Activated T-cell treated with anti-CD3 and anti-CD28 coated beads for 4 hours (primary cell): ENCODE results near the gene NIPSNAP3A.

Source experiments
- DNase-seq: peaks from one replicate; pipeline ENCODE4 v3.0.0-alpha.2; 2020

Gene NIPSNAP3A

GRCh38 chr9:104774831-104775573 lies 27.5 kb downstream of the NIPSNAP3A start:
- DNase-seq: no peak

GRCh38 chr9:104775574-104775936 lies 28.1 kb downstream of the NIPSNAP3A start:
- DNase-seq: no peak

GRCh38 chr9:104775976-104776375 lies 28.5 kb downstream of the NIPSNAP3A start:
- no peak for DNase-seq

- no peak for DNase-seq
Observed at GRCh38 chr9:104776797-104777196, 29.3 kb downstream of the NIPSNAP3A start.

- no peak for DNase-seq
Observed at GRCh38 chr9:104778802-104779201, 31.3 kb downstream of the NIPSNAP3A start.

- DNase-seq: no peak
Observed at GRCh38 chr9:104779334-104779733, 31.9 kb downstream of the NIPSNAP3A start.

GRCh38 chr9:104779946-104780535 lies 32.6 kb downstream of the NIPSNAP3A start:
- DNase-seq: no peak

- no peak for DNase-seq
Observed at GRCh38 chr9:104780796-104781395, 33.4 kb downstream of the NIPSNAP3A start.

GRCh38 chr9:104783588-104783987 lies 36.1 kb downstream of the NIPSNAP3A start:
- no peak for DNase-seq

- DNase-seq: no peak
Observed at GRCh38 chr9:104784098-104784497, 36.6 kb downstream of the NIPSNAP3A start.

- DNase-seq: no peak
Observed at GRCh38 chr9:104786293-104786692, 38.8 kb downstream of the NIPSNAP3A start.

GRCh38 chr9:104787306-104788015 lies 40.0 kb downstream of the NIPSNAP3A start:
- no peak for DNase-seq

GRCh38 chr9:104788251-104788650 lies 40.8 kb downstream of the NIPSNAP3A start:
- no peak for DNase-seq

- DNase-seq: no peak
Observed at GRCh38 chr9:104794070-104794469, 46.6 kb downstream of the NIPSNAP3A start.

GRCh38 chr9:104795082-104795481 lies 47.6 kb downstream of the NIPSNAP3A start:
- DNase-seq: no peak

- DNase-seq: no peak
Observed at GRCh38 chr9:104795857-104796256, 48.4 kb downstream of the NIPSNAP3A start.

- no peak for DNase-seq
Observed at GRCh38 chr9:104798209-104798995, 50.9 kb downstream of the NIPSNAP3A start.

GRCh38 chr9:104800068-104800785 lies 52.7 kb downstream of the NIPSNAP3A start:
- DNase-seq: no peak

GRCh38 chr9:104802110-104802509 lies 54.6 kb downstream of the NIPSNAP3A start:
- DNase-seq: no peak

- no peak for DNase-seq
Observed at GRCh38 chr9:104802906-104803305, 55.4 kb downstream of the NIPSNAP3A start.

- no peak for DNase-seq
Observed at GRCh38 chr9:104805441-104805840, 58.0 kb downstream of the NIPSNAP3A start.

- no peak for DNase-seq
Observed at GRCh38 chr9:104808035-104808614, 60.6 kb downstream of the NIPSNAP3A start.
